GM18867 (cell line): ENCODE data around the gene MRPL14.
"Not testable (repeated sequence)": the region's sequence is repeated elsewhere in the genome, so short reads cannot be mapped to it uniquely, and the experiment has no call there.

Experiments used
- ATAC-seq: cut with Tn5 transposase; IDR thresholded peaks from one replicate; pipeline ENCODE4 v1.9.1; 2021; ENCODE audit warnings: mild to moderate bottlenecking, moderate library complexity; ENCODE audit not compliant: unreplicated experiment

Gene MRPL14

GRCh38 chr6:44150317-44150917, 23.2 kb upstream of the MRPL14 start:
- no peak for ATAC-seq

- no peak for ATAC-seq
These were observed 22.2 kb upstream of the MRPL14 start for GRCh38 chr6:44149369-44150012.

GRCh38 chr6:44148306-44148705, 21.1 kb upstream of the MRPL14 start:
- ATAC-seq, result no peak

- no peak for ATAC-seq
These were observed 20.0 kb upstream of the MRPL14 start for GRCh38 chr6:44147256-44147655.

- ATAC-seq, result no peak
These were observed 19.4 kb upstream of the MRPL14 start for GRCh38 chr6:44146685-44147084.

- no peak for ATAC-seq
These were observed 18.6 kb upstream of the MRPL14 start for GRCh38 chr6:44145839-44146238.

GRCh38 chr6:44144536-44144935, 17.3 kb upstream of the MRPL14 start:
- not testable (repeated sequence) for ATAC-seq

GRCh38 chr6:44143731-44144130, 16.5 kb upstream of the MRPL14 start:
- ATAC-seq, result no peak

- no peak for ATAC-seq
These were observed 15.6 kb upstream of the MRPL14 start for GRCh38 chr6:44142835-44143234.

- no peak for ATAC-seq
These were observed 12.1 kb upstream of the MRPL14 start for GRCh38 chr6:44139351-44139743.

DNA sequence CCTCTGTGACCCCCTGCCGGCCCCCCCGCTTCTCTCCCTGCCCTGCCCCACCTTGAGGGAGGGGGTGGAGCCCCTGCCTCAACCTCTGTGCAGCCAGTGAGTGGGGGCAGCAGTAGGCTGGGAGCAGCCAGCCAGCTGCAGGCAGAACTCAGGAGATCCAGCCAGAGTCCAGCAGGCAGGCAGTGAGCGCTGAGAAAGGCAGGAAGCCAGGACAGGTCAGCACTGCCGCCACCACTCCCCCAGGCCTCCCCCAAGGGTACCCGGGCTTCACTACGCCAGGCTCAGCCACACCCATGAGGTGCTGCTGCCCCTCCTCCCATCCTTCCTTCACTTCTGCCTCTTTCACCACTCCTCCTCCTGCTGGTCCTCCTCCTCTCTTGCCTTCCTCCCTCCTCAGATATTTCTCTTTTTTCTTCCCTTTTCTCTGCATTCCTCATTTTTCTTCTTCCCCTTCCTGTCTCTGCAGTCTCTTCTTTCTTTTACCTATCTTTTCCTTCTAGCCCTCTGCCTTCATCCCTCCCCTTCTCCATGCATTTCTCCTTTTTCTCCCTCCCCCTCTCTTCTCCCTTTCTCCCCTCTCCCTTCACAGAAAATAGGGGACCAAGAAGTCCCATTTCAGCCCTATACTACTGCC, 11.6 kb upstream of the MRPL14 start:
- ATAC-seq, result no peak

GRCh38 chr6:44135875-44136274, 8.6 kb upstream of the MRPL14 start:
- ATAC-seq, result no peak

DNA sequence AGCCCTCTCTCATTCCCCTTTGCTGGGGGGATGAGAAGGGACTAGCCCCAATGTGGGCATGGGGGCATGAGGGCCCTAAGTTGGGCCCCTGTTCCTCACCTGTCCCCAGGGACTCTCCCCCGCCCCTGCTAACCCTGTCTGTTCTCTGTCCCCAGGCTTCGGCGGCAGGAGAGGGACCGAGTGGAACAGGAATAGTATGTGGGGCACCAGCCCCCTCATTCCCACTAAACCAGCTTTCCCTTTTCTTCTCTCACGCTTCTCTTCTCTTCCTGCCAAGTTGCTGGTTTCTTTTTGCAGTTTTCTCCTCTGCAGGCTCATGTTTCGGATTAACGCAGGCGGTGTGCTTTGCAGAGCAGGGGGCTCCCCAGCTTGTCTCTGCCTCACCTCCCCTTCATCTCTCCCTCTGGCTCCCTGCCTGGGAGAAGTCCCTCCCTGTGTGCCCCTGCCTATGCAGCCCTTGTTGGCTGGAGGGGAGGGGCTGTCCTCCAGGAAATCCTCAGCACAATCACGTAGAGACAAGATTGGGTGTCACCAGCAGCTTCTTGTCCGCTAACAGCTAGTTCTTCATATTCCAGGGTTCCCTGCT, 8.0 kb upstream of the MRPL14 start:
- ATAC-seq, result no peak

GRCh38 chr6:44133981-44134711, 6.9 kb upstream of the MRPL14 start:
- no peak for ATAC-seq

GRCh38 chr6:44133003-44133931, 6.0 kb upstream of the MRPL14 start:
- no peak for ATAC-seq

GRCh38 chr6:44132476-44132875, 5.2 kb upstream of the MRPL14 start:
- ATAC-seq, result no peak

GRCh38 chr6:44131892-44132291, 4.6 kb upstream of the MRPL14 start:
- no peak for ATAC-seq

- ATAC-seq, result no peak
These were observed 2.6 kb upstream of the MRPL14 start for GRCh38 chr6:44129841-44130322.

- no peak for ATAC-seq
These were observed 1.0 kb upstream of the MRPL14 start for GRCh38 chr6:44128020-44128917.
